Measurements from ENCODE around the gene DENND1A.

The DENND1A gene

DNA sequence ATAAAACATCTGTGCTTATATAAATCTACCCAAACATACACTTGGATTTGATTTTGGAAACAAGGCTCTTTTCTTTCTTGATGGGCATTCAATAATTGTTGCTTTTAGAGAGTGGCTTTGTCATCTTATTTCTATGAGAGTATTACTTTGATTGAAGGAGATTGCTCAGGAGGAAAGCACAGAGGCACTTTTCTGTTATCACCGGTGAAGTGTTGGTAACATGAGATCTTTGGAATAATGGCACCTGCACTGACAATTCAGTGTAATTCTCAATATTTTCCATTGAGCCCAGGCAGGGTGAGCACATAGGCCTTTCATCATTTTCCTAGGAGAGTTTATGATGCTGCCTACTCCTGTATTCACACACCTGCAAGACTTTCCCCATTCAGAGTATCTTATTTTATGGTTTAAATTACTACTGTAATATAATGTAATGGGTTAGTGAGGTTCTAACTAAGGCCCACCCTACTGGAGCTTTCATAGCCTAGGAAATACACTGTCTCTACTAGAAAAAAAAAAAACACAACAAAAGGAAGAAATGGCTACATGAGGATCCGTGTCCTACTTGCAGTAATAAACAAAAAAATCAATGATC is 244.3 kb downstream of the DENND1A start:
- DNase-seq (ENCODE audit: low spot score): no peak

DNA sequence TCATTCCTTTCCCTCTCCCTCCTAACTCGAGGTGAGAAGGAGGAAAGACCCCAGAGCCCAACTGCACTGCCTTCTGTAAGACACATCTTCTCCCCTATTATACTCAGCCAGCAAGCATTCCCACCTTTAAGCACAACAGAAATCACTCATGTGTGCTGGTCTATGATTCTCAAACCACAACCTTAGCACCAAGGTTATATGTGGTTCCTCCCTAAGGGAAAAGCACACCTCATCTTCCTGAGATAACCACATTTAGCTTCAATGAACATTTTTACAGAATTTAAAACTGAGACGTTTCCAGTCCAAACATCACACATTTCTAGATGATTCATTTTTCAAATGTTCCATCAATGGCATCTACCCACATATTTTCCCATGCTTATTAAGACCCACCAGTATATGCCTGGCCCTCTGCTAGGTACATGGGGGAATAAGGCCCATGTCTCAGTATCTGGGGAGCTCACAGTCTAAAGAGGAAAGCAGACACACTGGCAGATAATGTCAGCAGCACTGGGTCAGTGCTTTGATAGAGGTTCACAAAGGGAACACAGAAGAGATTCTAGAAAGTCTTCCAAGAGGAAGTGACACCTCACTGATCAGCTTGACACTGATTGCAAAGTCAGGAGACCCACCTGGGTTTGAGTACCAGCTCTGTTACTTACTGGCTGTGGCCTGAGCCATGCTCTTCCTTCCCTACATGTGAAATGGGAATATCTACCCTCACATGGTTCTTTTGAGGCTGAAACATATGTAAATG is 245.4 kb downstream of the DENND1A start:
- no peak for DNase-seq (ENCODE audit: low spot score)

DNA sequence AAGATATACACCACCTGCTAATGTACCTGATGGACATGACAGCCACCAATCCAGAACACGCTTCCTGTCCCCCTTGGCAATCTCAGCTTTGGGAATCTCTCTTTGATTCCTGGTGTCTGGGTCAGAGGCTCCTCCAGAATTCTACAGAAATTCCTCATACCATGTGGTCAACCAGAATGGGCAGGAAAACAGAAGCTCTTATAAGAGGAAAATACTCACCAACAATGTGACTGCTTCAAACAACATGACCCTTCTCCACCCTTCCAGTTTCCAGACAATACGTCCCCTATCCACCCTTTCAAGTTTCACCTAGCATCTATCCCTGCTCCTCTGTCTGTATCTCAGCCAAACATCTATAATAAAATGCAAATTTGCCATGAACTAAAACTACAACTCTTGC is 247.2 kb downstream of the DENND1A start:
- no peak for DNase-seq (ENCODE audit: low spot score)

DNA sequence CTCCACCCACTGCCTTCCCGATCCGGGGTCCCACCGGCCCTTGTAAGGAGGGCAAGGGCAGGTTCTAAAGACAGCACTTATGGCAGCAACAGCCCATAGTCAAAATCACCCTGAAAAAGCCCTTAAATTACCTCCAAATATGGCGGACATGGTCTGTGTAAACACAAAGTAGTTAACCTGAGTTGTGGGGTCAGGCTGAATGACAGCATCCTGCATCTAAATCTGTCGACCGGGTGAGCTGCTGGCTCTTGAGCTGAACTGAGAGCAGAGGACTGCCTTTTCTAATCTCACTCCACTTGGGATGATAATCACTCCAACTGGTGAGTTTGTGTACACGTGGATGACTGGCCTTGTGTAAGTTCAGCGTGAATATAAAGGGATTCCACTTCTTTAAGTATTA is 249.6 kb downstream of the DENND1A start:
- no peak for DNase-seq (ENCODE audit: low spot score)

DNA sequence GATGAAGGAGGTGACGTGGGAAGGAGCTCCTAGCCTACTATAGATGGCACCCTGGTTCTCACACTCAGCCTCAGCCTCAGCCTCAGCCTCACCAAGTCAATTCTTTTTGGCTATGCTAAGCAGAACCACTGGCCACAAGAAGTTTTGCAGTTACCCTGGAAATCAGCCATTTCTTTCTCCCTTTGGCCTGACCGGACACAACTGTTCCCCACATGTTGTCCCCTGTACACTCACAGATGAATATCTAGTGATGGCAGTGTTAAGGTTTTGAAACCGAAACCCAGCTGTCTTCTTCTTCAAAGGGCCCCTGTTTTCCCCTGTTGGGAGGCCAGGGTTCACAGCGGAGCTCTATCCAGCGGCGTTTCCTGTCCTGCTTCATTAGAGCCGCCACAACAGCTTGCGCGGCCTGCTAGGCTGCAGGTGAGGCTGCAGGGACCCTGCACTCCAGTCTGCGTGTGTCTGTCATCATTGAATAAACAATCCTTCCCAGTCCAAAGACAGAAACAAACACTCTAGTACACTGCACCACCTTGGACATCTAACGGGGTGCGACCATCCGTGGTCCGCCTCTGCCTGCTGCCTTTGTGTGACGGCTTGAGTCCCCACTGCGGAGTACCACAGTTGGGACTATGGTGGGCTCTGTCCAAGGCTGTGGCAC is 250.5 kb downstream of the DENND1A start:
- no peak for DNase-seq (ENCODE audit: low spot score)

DNA sequence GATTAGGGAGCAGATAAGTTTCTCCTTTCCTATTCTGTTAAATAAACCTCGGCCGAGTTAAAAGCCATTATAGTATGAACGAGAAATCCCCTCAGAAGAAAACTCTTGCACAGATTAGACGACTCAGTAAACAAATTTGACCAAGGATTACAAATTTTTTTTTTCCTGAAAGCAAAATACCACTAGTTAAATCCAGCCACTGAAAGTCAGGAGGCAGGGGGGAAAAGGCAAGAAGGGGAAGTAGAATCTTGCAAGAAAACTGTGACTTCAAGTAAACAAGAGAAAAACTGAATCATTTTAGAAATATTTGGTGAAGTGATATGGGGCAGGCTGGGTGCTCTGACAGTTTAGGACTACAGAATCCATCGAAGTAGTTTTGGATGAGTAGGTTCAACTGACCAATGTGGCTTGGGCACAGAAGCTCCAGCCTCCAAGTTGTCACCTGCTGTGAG is 251.0 kb downstream of the DENND1A start:
- DNase-seq (ENCODE audit: low spot score): no peak

DNA sequence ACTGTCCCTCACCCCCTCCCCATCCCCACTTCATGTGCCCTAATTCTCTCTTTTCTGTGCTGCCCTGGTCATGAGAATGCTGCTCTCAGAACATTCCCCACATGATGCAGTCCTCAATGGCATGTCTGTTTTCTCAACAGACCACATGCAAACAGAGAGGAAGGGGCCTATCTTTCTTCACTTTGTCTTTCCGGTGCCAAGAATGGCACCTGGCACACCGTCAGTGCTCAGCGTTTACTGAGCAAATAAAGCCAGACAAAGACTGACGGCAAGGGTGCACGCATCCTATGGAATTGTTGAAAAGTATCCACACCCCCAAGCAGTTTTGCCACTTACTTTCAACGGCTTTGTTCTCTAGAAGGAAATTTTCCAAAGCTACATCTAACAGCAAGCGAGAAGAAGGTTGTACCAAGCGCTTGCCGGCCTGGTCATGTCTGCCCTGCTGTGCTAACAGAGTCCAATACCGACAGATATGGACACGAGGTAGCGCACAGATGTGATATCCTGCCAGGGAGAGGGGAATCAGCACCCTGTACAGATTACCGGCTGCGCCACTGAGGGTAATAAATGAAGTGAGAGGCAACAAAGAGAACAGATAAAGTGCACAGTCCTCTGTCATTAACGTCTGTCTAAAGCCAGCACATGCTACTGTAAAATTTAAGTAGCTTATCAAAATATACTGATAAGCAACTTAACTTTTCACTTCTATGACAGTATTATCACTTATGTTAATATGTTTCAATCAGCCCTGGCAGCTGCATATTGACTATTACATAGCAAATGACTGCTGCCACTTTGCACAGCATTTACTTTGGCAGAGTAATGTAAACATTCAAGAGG is 251.7 kb downstream of the DENND1A start:
- DNase-seq (ENCODE audit: low spot score): no peak

DNA sequence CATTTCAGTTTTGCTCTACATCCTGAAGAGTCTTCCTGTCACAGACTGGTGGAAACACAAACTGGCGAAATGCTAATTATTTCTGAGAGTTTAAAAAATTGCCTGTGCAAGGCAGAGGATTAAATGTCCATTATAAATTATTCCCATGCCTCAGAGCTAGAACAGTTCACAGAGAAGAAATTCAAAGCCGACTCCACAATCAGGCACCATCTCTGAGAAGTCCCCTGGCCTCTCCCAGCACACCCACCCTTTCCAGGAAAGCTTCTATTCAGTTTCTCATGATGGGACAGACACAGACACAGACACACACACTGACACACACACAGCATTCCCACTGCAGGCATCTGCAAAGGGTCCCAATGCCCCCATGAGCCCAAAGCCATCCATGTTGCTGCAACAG is 253.1 kb downstream of the DENND1A start:
- DNase-seq (ENCODE audit: low spot score): no peak

DNA sequence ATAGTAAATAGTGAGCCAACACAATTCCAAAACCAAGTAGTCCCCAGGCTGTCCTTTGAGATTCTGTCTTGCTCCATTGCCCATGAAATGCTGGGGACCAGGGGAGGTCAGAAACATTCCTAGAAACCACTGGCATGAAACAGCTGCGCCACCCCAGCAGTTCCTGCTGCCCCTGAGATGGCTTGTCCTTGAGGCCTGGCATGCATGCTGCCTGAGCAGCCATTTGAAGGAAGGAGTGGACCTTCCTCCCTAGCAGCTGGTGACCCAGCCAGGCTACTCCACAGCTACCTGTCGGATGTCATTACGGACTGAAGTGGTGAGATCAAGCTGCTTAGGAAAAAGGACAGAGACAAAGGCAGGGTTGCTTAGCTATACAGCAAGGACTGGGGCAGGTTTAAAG is 260.6 kb downstream of the DENND1A start:
- DNase-seq (ENCODE audit: low spot score): peak; percentile 36

DNA sequence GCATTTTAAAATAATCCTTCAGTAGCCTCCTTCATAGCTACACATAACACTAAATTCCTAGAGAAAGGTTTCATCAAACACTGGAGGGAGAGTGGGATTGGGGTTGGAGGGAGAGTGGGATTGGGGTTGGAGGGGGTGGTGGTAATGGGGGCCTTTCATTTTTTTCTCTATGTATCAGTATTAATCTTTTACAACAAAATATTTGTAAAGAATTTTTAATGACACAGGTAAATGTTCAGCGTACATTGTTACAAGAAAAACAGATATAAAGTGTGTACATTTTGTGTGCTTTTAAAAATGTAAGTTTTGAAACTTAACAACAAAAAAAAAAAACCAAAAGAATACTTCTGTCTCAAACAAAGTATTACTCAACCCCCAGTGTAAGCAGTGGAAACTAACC is 266.4 kb downstream of the DENND1A start:
- DNase-seq (ENCODE audit: low spot score): no peak

DNA sequence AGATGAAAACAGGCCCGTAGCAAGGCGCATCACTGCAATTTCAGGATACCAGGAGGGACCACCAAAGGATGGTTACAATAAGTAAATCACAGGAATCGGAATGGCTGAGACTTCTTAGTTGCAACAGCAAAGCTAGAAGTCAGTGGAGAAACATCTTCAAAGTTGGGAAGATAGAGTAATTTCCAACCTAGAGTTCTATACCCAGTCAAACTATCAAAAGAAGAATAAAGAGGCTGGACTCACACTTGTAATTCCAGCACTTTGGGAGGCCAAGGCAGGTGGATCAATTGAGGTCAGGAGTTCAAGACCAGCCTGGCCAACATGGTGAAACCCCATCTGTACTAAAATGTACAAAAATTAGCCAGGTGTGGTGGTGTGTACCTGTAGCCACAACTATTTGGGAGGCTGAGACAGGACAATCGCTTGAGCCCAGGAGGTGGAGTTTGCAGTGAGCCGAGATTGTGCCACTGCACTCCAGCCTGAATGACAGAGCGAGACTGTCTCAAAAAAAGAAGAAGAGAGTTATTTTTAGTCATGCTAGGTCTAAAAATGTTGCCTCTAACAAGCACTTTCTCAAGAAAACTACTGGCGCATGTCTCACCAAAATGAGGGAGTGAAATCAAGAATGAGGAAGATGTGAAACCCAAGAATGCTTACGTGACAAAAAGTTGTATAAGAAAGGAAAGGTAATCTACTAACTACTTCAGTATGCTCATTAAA is 267.7 kb downstream of the DENND1A start:
- DNase-seq (ENCODE audit: low spot score): no peak

DNA sequence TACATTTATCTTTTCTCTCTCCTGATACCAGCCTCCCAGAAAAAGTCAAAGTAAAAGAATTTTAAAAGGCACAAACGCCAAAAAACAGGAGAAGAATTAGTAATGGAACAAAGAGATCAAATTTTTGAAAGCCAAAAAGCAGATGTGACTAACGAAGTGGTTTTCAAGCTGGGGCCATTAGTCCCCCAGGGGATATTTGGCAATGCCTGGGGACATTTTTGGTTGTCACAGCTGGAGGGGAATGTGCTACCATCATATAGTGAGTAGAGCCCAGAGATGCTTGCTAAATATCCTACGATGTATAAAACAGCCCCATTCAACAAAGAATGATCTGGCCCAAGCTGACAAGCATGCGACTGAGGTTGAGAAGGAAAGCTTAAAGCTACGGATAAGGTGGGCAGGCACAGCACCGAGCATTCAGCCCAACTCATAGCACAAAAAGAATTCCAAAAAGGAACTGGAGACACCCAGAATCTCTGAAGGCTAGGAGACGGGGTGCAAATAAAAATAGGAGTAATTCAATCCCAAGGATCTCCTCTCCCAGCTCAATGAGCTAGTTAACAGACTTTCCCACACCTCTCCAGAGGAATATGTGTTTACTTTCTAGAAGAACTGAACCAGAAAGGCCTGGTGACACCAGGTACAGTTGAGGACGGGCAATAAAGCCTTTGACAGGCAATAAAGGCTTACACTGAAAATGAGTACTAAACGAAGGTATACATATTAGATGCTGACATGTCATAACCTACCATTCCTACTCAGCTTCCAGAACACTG is 269.0 kb downstream of the DENND1A start:
- DNase-seq (ENCODE audit: low spot score): no peak

DNA sequence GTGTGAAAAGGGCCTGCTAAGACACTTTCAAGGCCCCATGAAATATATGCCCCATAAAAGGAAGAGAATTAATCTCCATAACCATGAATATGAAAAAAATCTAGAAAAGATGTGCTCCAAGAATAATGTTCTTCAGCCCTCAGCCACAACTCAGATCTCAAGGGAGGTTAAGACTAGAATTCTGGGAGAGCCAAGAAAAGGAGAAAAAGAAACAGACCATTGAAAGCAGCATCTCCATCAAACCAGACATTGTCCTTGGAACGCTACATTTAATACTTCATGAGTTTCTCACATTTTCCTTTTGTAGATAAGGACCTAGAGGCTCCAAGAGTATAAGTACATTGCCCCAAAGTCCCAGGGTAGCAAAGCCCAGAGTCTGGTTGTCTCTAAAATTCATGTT is 270.6 kb downstream of the DENND1A start:
- DNase-seq (ENCODE audit: low spot score): no peak

DNA sequence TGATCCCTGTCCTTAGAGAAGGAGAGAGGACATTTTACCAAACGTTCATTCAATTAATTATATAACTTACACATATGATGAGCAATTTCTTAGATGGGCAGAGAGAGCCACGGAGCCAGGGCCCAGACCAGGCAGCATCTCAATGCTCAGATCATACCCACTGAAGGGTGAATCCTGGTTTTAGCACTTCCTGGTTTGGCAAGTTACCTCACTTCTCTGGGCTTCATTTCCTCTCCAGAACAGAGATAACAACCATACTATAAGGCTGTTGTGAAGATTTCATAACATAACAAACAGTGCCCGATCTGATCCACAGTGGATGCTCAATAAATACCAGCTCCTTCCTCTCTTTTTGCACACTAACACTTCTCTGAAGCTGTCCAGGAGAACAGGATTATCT is 271.1 kb downstream of the DENND1A start:
- DNase-seq (ENCODE audit: low spot score): no peak

DNA sequence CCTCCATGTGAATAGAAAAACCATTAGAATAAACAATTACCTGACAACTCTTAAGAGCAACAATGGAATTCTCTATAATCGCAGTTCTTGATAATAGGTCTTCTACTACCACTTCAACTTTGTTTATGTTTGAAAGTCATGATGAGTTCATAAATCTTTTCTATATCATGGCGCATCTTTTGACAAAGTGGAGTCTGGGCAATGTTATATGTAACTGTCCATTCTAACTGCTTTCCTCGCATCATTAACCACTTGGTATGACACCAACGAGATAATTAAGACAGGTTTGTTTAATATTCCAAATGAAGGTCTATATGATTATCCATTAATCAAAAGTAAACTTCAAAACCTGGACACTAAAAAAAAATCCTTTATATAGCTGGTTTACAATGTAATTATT is 272.0 kb downstream of the DENND1A start:
- DNase-seq (ENCODE audit: low spot score): no peak

DNA sequence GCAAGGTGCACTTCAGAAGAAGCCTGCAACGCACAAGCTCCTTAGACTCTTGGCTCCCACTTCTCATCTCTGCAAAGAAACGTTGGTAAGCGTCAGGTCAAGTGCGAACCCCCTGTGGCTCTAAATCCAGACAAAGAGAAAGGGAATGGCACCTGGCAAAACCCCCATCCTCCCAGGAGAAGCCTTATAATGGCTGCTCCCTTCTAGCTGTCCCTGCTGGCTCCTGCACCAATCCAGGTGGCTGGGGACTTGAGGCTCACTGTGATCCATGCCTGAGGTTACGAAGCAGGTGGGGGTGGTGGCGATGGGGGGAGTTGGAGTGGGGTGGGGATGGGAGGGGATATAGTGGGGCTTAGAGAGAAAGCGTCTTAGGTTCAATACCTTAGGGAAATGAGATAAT is 272.8 kb downstream of the DENND1A start:
- peak; percentile 16 for DNase-seq (ENCODE audit: low spot score)

DNA sequence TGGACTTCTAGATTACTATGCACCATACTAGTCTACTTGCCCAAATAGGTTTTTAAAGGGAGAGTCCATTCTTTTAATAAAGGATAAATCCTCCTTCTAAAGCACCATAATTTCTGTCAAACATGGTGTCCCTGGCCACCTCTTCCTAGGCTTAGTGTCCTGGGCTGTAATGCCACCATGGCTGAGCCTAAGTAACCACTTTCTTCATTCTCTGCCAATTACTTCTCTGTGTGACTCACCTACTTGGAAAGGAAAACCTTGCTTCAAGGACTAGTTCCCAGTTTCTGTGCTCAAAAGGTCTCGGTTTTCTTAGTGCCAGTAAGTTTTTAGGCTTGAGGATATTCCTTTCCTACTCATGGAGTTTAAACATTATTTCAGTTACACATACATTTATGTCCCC is 273.4 kb downstream of the DENND1A start:
- no peak for DNase-seq (ENCODE audit: low spot score)

DNA sequence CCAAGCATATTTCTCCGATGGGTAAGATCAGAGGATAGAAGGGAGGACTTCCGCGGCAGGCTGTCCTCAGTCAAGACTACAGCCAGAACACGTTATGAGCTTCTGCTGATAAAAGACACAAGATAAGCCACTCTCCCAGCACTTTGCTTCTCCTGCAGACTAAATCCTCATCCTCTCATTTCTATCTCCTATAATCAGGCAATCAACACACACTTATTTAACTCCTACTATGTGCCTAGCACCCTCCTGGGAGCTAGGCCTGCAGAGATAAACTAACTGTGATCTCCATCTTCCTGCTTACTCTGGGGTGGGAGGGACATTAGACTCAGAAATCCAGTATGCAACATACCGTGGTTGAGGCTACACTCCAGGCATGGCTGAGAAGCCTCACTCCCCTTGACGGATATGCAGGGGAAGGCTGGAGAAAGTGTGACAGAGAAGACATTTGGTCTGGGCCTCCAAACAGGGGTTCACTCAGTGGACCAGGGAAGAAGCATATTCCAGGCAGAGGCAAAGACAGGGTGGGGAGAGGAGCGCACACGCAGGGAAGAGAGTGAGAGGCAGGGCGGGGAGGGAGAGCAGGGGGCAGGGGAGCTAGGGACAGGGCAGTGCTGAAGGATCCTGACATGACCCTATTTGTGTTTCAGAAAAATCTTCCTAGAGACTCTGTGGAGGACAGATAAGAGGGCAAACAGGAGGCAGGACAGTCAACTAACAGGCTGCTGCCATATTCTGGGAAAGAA is 274.1 kb downstream of the DENND1A start:
- no peak for DNase-seq (ENCODE audit: low spot score)

DNA sequence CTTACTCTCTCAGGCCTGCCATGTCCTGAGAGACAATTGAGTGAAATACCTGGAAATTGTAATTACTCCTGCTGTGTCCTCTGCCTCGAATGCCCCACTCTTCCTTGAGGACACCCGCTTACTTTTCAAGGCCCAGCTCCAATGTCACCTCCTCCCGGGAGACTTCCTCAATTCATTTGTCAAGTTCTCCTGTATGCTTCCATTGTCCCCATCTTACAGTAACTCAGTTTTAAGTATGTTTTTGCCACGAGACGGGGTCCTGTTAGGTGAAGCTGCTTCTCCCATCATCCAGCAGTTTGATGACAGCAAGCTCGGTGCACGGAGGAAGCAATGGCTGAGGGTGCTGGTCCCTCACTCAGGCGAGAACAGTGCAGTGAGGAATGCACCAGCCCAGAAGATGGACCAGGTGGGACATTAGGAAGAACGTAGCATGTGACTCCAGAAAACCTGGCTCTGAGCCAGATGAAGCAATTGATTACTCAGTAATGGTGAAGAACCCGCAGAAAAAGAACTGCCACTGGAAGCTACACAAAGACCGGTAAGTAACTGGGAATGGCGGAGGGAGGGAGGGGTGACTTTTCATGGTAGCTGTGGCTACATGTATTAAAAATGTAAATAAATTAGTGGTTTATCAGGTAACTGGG is 274.8 kb downstream of the DENND1A start:
- DNase-seq (ENCODE audit: low spot score): no peak
